DND-41 (cell line): Measurements from ENCODE around the gene SURF6.
"Not testable (repeated sequence)": the region's sequence is repeated elsewhere in the genome, so short reads cannot be mapped to it uniquely, and the experiment has no call there.

Experiments
- ATAC-seq: fragments of 200-7000 bp; cut with Tn5 transposase; 3 replicates; pipeline ENCODE4 v1.9.1; 2021; ENCODE audit warnings: low read depth; ENCODE audit not compliant: insufficient read depth
- DNase-seq: peaks from one replicate; pipeline ENCODE4 v3.0.0-alpha.2; 2020
- H2AFZ ChIP-seq: 2 replicates; pipeline ENCODE4 v1.6.0; 2012; ENCODE audit warnings: low read depth, low read length
- H3K27ac ChIP-seq: 2 replicates; pipeline ENCODE4 v1.5.1; 2012; ENCODE audit warnings: low read length, inconsistent platforms
- H3K27me3 ChIP-seq: fragments of 200-600 bp; sonication (generic); 2 replicates; pipeline ENCODE4 v1.6.0; 2012; ENCODE audit warnings: low read length, mild to moderate bottlenecking, inconsistent platforms; ENCODE audit not compliant: insufficient read depth, poor library complexity
- H3K36me3 ChIP-seq: 2 replicates; pipeline ENCODE4 v1.5.1; 2012; ENCODE audit warnings: low read length, inconsistent platforms; ENCODE audit not compliant: insufficient read depth
- H3K4me1 ChIP-seq: 2 replicates; pipeline ENCODE4 v1.5.1; 2012; ENCODE audit warnings: mild to moderate bottlenecking, low read length; ENCODE audit not compliant: insufficient read depth
- H3K4me2 ChIP-seq: 2 replicates; pipeline ENCODE4 v1.6.0; 2012; ENCODE audit warnings: mild to moderate bottlenecking, moderate library complexity, low read length, inconsistent platforms; ENCODE audit not compliant: insufficient read depth
- H3K4me3 ChIP-seq, 2 experiments: fragments of 200-600 bp in 1 of 2; shearing (Covaris generic) in 1 of 2; 2 replicates each; pipeline ENCODE4 v1.5.1; 2012 to 2016; ENCODE audit warnings: inconsistent platforms in 2 of 2, low read length in 2 of 2, mild to moderate bottlenecking in 2 of 2, low read depth in 1 of 2, moderate library complexity in 1 of 2
- H3K79me2 ChIP-seq: 2 replicates; pipeline ENCODE4 v1.6.0; 2012; ENCODE audit warnings: low read length, inconsistent platforms; ENCODE audit not compliant: insufficient read depth
- H3K9ac ChIP-seq: 2 replicates; pipeline ENCODE4 v1.6.0; 2012; ENCODE audit warnings: low read depth, mild to moderate bottlenecking, inconsistent platforms, low read length, moderate library complexity
- H3K9me3 ChIP-seq: 2 replicates; pipeline ENCODE4 v1.5.1; 2012; ENCODE audit warnings: low read length, moderate library complexity, mild to moderate bottlenecking, inconsistent platforms; ENCODE audit not compliant: insufficient read depth, severe bottlenecking
- H4K20me1 ChIP-seq: 2 replicates; pipeline ENCODE4 v1.6.0; 2012; ENCODE audit warnings: low read length; ENCODE audit not compliant: insufficient read depth
- CTCF ChIP-seq: IDR thresholded peaks from 2 replicates; pipeline ENCODE4 v1.5.1; 2012; ENCODE audit warnings: borderline replicate concordance, low read length, moderate library complexity, mild to moderate bottlenecking; ENCODE audit not compliant: poor library complexity, severe bottlenecking; ENCODE audit errors: extremely low read depth
- EZH2 ChIP-seq: IDR thresholded peaks from 3 replicates; pipeline ENCODE4 v1.6.1; 2012; ENCODE audit warnings: borderline replicate concordance, low read depth, mild to moderate bottlenecking, moderate library complexity, low read length, inconsistent platforms; ENCODE audit not compliant: severe bottlenecking

The SURF6 gene

GRCh38 chr9:133304158-133304470 lies 31.9 kb downstream of the SURF6 start:
- TF ChIP-seq CTCF (no peak), EZH2 (no peak)
- Histone ChIP-seq H3K36me3 (no peaks in the 10 kb centered on the region), H3K4me2 (no peak overlapping the region), H3K27me3 (no peaks in the 10 kb centered on the region), H3K4me1 (no peaks in the 10 kb centered on the region), H3K27ac (no peak overlapping the region), H3K4me3 (no peak overlapping the region), H4K20me1 (no peaks in the 10 kb centered on the region), H3K9me3 (no peaks in the 10 kb centered on the region), H2AFZ (no peak overlapping the region), H3K79me2 (no peaks in the 10 kb centered on the region), H3K9ac (no peak overlapping the region)
- ATAC-seq (no peak), DNase-seq (no peak)

GRCh38 chr9:133303266-133304157 lies 32.5 kb downstream of the SURF6 start:
- no peak overlapping the region for H3K4me2 ChIP-seq
- ATAC-seq (no peak), DNase-seq (no peak)
- no peaks in the 10 kb centered on the region for H3K79me2 ChIP-seq
- no peak overlapping the region for H3K9ac ChIP-seq
- no peaks in the 10 kb centered on the region for H3K36me3 ChIP-seq
- H2AFZ ChIP-seq: no peak overlapping the region
- TF ChIP-seq EZH2 (no peak), CTCF (no peak)
- no peaks in the 10 kb centered on the region for H4K20me1 ChIP-seq
- no peak overlapping the region for H3K27ac ChIP-seq
- no peak overlapping the region for H3K4me3 ChIP-seq
- H3K4me1 ChIP-seq: no peaks in the 10 kb centered on the region
- no peaks in the 10 kb centered on the region for H3K9me3 ChIP-seq
- no peaks in the 10 kb centered on the region for H3K27me3 ChIP-seq

GRCh38 chr9:133301253-133302230 lies 34.4 kb downstream of the SURF6 start:
- no peak for ATAC-seq
- H3K27me3 ChIP-seq: no peaks in the 10 kb centered on the region
- no peaks in the 10 kb centered on the region for H3K36me3 ChIP-seq
- DNase-seq: no peak
- H3K9ac ChIP-seq: no peak overlapping the region
- no peak overlapping the region for H3K27ac ChIP-seq
- H3K4me3 ChIP-seq: no peak overlapping the region
- no peaks in the 10 kb centered on the region for H3K4me1 ChIP-seq
- no peak overlapping the region for H2AFZ ChIP-seq
- no peaks in the 10 kb centered on the region for H3K9me3 ChIP-seq
- H4K20me1 ChIP-seq: no peaks in the 10 kb centered on the region
- no peaks in the 10 kb centered on the region for H3K79me2 ChIP-seq
- TF ChIP-seq CTCF (no peak), EZH2 (no peak)
- H3K4me2 ChIP-seq: no peak overlapping the region

GRCh38 chr9:133299996-133300395 lies 36.0 kb downstream of the SURF6 start:
- not testable (repeated sequence) for H3K27ac ChIP-seq, H2AFZ ChIP-seq, H3K4me2 ChIP-seq, DNase-seq, H3K4me3 ChIP-seq, H3K27me3 ChIP-seq, ATAC-seq, H3K36me3 ChIP-seq, H3K4me1 ChIP-seq, H3K9me3 ChIP-seq, H3K79me2 ChIP-seq, H4K20me1 ChIP-seq, H3K9ac ChIP-seq
